HG02623 (cell line): ENCODE measurements around the gene HMOX2.

Experiments used
- ATAC-seq: cut with Tn5 transposase; IDR thresholded peaks from one replicate; pipeline ENCODE4 v1.9.1; 2021; ENCODE audit warnings: moderate library complexity; ENCODE audit not compliant: unreplicated experiment

Gene HMOX2

DNA sequence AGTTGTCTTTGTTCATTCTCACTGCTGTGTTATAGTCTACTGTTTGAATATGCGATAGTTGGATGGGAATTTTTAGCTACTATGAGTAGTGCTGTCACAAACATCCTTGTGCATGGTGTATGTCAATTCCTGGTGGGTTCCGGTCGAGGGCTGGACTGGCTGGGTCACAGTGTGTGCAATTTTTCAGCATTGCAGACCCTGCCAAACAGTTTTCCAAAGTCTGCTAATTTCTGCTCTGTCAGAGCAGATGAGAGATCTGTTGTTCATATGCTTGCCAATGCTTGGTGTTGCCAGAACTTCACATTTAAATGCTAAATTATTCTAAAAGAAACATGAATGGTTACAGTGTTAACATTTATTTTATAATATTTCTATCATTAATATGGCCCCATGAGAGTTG, 76.3 kb downstream of the HMOX2 start:
- no peak for ATAC-seq

DNA sequence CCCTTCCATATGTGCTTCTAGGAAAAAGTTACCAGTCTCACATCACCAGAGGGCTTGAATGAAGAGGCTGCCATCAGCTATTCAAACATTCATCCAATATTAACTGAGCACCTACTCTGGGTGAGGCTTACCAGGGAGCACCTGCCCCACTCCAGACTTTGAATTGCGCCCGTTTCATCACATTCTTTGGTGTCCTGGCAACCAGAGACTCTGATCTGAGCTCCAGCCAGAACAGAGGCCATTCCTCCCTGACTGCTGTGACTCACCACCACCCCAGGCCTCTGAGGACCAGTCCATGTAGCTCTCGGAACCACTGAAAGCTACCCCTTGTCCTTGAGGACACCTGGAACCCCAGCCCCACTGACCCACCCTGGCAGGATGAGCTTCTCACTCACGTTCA, 79.9 kb downstream of the HMOX2 start, which contains the start of gene C16orf96:
C16orf96 (plus strand) TSS at position 229 of the 400 bp plus-strand sequence; CDS start at position 379, 150 bp downstream.
- no peak for ATAC-seq

DNA sequence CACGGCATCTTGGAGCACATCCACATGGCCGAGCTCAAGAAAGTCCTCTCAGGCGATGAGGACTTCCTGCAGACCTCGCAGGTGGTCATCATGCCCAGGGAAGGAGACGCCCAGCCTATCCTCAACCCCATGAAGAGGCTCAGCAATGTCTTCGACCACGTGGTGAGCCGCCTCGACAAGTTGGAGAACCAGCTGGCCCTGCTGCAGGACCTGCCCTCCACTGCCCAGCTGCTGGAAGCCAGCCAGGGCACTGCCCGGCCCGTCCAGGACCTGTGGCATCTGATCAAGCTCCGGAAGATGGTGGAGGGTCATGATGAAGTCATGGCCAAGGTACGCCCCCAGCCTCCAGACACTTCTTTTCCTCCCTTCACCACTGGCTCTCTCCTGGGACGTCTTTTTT, 80.4 kb downstream of the HMOX2 start:
- ATAC-seq, result no peak

DNA sequence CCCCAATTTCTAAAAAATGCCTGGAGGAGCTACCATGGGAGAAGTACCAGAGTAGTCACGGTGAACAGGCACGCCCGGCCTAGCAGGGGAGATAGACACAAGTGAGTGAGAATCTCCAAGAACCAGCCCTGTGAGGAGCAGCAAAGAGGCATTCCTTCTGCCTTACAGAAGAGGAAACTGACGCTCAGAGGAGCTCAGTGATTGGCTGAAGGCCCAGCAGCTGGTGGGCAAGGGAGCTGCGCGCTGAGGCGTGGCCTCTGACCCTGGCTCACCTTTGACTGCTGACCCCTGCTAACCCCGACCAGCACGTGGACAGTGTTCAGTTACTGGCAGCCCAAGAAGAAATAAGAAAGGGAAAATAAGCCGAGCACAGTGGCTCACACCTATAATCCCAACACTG, 81.8 kb downstream of the HMOX2 start:
- no peak for ATAC-seq
